GM23338 (cell line): ENCODE results near the gene MEOX1. TPM values are rescaled to one million over a fixed set of nuclear protein-coding genes. Genes with fewer than 3 reads are reported as not detected.

Experiments
- ATAC-seq: fragments of 200-7000 bp; cut with Tn5 transposase; 3 replicates; pipeline ENCODE4 v1.9.1; 2020
- DNase-seq: peaks from one replicate; pipeline ENCODE4 v3.0.0-alpha.2; 2015; ENCODE audit warnings: low spot score
- H2AFZ ChIP-seq: fragments of 200-600 bp; sonication (generic); 2 replicates; pipeline ENCODE4 v1.8.0; 2016; ENCODE audit warnings: antibody characterized with exemption, mild to moderate bottlenecking, moderate library complexity
- H3F3A ChIP-seq: fragments of 200-600 bp; sonication (generic); replicated peaks from 2 replicates; pipeline ENCODE4 v1.8.0; 2017; ENCODE audit warnings: antibody characterized with exemption, mixed run types, low read depth
- H3K27ac ChIP-seq: fragments of 200-600 bp; sonication (generic); 2 replicates; pipeline ENCODE4 v1.6.1; 2016; ENCODE audit warnings: low read depth
- H3K27me3 ChIP-seq: fragments of 200-600 bp; sonication (generic); 2 replicates; pipeline ENCODE4 v1.8.0; 2016; ENCODE audit warnings: mild to moderate bottlenecking, mixed run types, moderate library complexity; ENCODE audit not compliant: insufficient read depth
- H3K36me3 ChIP-seq: fragments of 200-600 bp; sonication (generic); 2 replicates; pipeline ENCODE4 v1.8.0; 2016; ENCODE audit warnings: mild to moderate bottlenecking; ENCODE audit not compliant: insufficient read depth
- H3K4me1 ChIP-seq: fragments of 200-600 bp; sonication (generic); 2 replicates; pipeline ENCODE4 v1.8.0; 2016; ENCODE audit warnings: mild to moderate bottlenecking, moderate library complexity; ENCODE audit not compliant: insufficient read depth
- H3K4me2 ChIP-seq: fragments of 200-600 bp; sonication (generic); 2 replicates; pipeline ENCODE4 v1.7.1; 2017; ENCODE audit warnings: mixed run types
- H3K4me3 ChIP-seq: fragments of 200-600 bp; sonication (generic); 2 replicates; pipeline ENCODE4 v1.6.1; 2016; ENCODE audit warnings: mixed run types
- H3K79me2 ChIP-seq: fragments of 200-600 bp; sonication (generic); replicated peaks from 2 replicates; pipeline ENCODE4 v1.8.0; 2017; ENCODE audit warnings: mild to moderate bottlenecking; ENCODE audit not compliant: insufficient read depth
- H3K9me2 ChIP-seq: fragments of 200-600 bp; sonication (generic); 2 replicates; pipeline ENCODE4 v1.8.0; 2017; ENCODE audit not compliant: insufficient read depth
- H4K20me1 ChIP-seq: fragments of 200-600 bp; sonication (generic); replicated peaks from 2 replicates; pipeline ENCODE4 v1.8.0; 2017; ENCODE audit warnings: mild to moderate bottlenecking; ENCODE audit not compliant: insufficient read depth
- H3K27ac Mint-ChIP-seq: 2 replicates; pipeline ENCODE4 v1.8.0; 2020; ENCODE audit warnings: inconsistent platforms, mild to moderate bottlenecking, moderate library complexity, mixed read lengths
- H3K27me3 Mint-ChIP-seq: 3 replicates; pipeline ENCODE4 v1.8.0; 2022; ENCODE audit warnings: low read depth, mild to moderate bottlenecking, moderate library complexity, mixed read lengths, inconsistent platforms; ENCODE audit not compliant: insufficient read depth, poor library complexity
- H3K36me3 Mint-ChIP-seq: 3 replicates; pipeline ENCODE4 v1.8.0; 2021; ENCODE audit warnings: low read depth, mild to moderate bottlenecking, inconsistent platforms, moderate library complexity, mixed read lengths
- H3K4me1 Mint-ChIP-seq: 3 replicates; pipeline ENCODE4 v1.8.0; 2020; ENCODE audit warnings: mild to moderate bottlenecking, inconsistent platforms, mixed read lengths
- H3K4me3 Mint-ChIP-seq: 3 replicates; pipeline ENCODE4 v1.8.0; 2021; ENCODE audit warnings: moderate library complexity, mild to moderate bottlenecking, inconsistent platforms, mixed read lengths
- H3K9me3 Mint-ChIP-seq: 3 replicates; pipeline ENCODE4 v1.8.0; 2020; ENCODE audit warnings: moderate library complexity, mild to moderate bottlenecking, inconsistent platforms, mixed read lengths
- CREB1 ChIP-seq: fragments of 250-450 bp; sonication (Bioruptor Pico); IDR thresholded peaks from 2 replicates; pipeline ENCODE4 v1.5.0; 2020; ENCODE audit warnings: low read depth, mild to moderate bottlenecking, moderate library complexity
- EZH2 ChIP-seq: fragments of 200-600 bp; sonication (generic); IDR thresholded peaks from one replicate; pipeline ENCODE4 v1.8.0; 2017; ENCODE audit warnings: antibody characterized with exemption, mild to moderate bottlenecking, low read depth; ENCODE audit not compliant: unreplicated experiment
- EZH2phosphoT487 ChIP-seq: fragments of 200-600 bp; sonication (generic); IDR thresholded peaks from one replicate; pipeline ENCODE4 v1.8.1; 2018; ENCODE audit warnings: antibody characterized with exemption; ENCODE audit not compliant: unreplicated experiment
- POLR2AphosphoS5 ChIP-seq: IDR thresholded peaks from 2 replicates; pipeline ENCODE4 v1.6.1; 2016; ENCODE audit warnings: antibody characterized with exemption, low read depth
- STAT1 ChIP-seq: IDR thresholded peaks from one replicate; pipeline ENCODE4 v1.6.1; 2016; ENCODE audit warnings: antibody characterized with exemption; ENCODE audit not compliant: unreplicated experiment
- ZNF114 ChIP-seq: fragments of 250-450 bp; sonication (Bioruptor Pico); IDR thresholded peaks from 2 replicates; pipeline ENCODE4 v1.5.0; 2020; ENCODE audit warnings: mild to moderate bottlenecking, moderate library complexity
- ZNF331 ChIP-seq: fragments of 250-450 bp; sonication (Bioruptor Pico); IDR thresholded peaks from 2 replicates; pipeline ENCODE4 v1.5.0; 2020; ENCODE audit warnings: low read depth, mild to moderate bottlenecking, moderate library complexity
- polyA plus RNA-seq: library from polyadenylated mRNA; unstranded; fragments of >200 nt; fragmentation: Nextera tagmentation; extraction: Ambion mirVana; gene quantifications from 2 replicates; pipeline ENCODE4 v1.2.1, GENCODE V29; 2016
- total RNA-seq: library from RNA; depleted of rRNA; stranded (reverse); fragments of >200 nt; shearing (Covaris generic); gene quantifications from 2 replicates; pipeline ENCODE4 v1.2.3, GENCODE V29; 2014
- TF ChIP-seq, protein P1 (sequence below): fragments of 250-450 bp; sonication (Bioruptor Pico); IDR thresholded peaks from 2 replicates; pipeline ENCODE4 v1.5.0; 2020; ENCODE audit warnings: mild to moderate bottlenecking, moderate library complexity
- TF ChIP-seq, protein P2 (sequence below): IDR thresholded peaks from one replicate; pipeline ENCODE4 v1.6.1; 2018; ENCODE audit warnings: antibody characterized with exemption; ENCODE audit not compliant: unreplicated experiment

MEOX1 gene
- total and polyA plus RNA-seq, 2 experiments from 2014 or later: not detected

DNA sequence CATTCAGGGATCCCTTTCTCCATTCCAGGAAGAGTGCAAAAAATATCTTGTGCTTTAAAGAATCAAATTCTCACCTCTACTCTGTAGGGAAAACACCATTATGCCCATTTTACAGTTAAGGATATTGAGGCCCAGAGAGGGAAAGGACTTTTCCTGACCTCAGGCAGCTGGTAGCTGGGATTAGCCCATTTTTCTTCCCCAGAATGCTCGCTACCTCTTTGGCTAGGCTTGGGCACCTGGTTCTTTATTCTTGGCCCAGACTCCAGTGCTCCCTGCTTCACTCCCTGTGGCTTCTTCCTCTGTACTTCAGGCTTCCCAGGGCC is 45.7 kb downstream of the MEOX1 start (continued):
- TF ChIP-seq, protein P1, sequence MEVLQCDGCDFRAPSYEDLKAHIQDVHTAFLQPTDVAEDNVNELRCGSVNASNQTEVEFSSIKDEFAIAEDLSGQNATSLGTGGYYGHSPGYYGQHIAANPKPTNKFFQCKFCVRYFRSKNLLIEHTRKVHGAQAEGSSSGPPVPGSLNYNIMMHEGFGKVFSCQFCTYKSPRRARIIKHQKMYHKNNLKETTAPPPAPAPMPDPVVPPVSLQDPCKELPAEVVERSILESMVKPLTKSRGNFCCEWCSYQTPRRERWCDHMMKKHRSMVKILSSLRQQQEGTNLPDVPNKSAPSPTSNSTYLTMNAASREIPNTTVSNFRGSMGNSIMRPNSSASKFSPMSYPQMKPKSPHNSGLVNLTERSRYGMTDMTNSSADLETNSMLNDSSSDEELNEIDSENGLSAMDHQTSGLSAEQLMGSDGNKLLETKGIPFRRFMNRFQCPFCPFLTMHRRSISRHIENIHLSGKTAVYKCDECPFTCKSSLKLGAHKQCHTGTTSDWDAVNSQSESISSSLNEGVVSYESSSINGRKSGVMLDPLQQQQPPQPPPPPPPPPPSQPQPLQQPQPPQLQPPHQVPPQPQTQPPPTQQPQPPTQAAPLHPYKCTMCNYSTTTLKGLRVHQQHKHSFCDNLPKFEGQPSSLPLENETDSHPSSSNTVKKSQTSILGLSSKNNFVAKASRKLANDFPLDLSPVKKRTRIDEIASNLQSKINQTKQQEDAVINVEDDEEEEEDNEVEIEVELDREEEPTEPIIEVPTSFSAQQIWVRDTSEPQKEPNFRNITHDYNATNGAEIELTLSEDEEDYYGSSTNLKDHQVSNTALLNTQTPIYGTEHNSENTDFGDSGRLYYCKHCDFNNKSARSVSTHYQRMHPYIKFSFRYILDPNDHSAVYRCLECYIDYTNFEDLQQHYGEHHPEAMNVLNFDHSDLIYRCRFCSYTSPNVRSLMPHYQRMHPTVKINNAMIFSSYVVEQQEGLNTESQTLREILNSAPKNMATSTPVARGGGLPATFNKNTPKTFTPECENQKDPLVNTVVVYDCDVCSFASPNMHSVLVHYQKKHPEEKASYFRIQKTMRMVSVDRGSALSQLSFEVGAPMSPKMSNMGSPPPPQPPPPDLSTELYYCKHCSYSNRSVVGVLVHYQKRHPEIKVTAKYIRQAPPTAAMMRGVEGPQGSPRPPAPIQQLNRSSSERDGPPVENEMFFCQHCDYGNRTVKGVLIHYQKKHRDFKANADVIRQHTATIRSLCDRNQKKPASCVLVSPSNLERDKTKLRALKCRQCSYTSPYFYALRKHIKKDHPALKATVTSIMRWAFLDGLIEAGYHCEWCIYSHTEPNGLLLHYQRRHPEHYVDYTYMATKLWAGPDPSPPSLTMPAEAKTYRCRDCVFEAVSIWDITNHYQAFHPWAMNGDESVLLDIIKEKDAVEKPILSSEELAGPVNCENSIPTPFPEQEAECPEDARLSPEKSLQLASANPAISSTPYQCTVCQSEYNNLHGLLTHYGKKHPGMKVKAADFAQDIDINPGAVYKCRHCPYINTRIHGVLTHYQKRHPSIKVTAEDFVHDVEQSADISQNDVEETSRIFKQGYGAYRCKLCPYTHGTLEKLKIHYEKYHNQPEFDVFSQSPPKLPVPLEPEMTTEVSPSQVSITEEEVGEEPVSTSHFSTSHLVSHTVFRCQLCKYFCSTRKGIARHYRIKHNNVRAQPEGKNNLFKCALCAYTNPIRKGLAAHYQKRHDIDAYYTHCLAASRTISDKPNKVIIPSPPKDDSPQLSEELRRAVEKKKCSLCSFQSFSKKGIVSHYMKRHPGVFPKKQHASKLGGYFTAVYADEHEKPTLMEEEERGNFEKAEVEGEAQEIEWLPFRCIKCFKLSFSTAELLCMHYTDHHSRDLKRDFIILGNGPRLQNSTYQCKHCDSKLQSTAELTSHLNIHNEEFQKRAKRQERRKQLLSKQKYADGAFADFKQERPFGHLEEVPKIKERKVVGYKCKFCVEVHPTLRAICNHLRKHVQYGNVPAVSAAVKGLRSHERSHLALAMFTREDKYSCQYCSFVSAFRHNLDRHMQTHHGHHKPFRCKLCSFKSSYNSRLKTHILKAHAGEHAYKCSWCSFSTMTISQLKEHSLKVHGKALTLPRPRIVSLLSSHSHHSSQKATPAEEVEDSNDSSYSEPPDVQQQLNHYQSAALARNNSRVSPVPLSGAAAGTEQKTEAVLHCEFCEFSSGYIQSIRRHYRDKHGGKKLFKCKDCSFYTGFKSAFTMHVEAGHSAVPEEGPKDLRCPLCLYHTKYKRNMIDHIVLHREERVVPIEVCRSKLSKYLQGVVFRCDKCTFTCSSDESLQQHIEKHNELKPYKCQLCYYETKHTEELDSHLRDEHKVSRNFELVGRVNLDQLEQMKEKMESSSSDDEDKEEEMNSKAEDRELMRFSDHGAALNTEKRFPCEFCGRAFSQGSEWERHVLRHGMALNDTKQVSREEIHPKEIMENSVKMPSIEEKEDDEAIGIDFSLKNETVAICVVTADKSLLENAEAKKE (CRISPR knock-in tag): no peak
- TF ChIP-seq STAT1 (no peak), EZH2 (no peak), CREB1 (CRISPR knock-in tag) (no peak), POLR2AphosphoS5 (no peak), ZNF331 (no peak), ZNF114 (CRISPR knock-in tag) (no peak), EZH2phosphoT487 (no peak)

DNA sequence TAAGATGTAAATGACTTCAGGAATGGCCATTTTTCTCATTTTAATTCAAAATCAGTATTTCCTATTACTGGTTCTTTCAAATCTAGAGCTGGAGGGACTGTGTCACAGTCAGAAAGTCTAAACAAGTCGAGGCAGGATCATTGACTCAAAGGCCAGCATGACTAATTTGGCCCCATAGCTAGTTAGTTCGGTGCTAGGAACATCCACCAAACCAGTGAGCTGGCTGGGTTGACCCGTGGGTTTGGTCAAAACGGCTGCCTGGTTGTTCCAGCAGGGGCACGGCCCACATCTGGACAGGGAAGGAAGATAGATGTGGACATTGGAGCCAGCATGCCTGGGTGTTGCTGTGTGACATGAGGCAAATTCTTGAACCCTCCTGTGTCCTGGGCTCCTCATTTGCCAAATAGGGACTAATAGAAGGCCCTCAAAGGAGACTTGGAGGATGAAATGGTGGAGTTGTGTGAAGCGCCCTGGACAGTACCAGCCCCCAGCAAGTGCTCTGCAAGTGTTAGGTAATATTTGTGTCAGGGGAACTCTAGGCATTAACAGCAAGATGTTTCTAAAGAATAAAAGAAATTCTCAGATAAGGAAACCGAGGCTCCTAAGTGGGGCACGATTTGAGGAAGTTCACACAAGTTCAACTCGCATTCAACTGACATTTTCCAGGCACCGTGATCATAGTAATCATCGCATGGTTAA is 46.2 kb downstream of the MEOX1 start:
- ATAC-seq (no peak), DNase-seq (no peak)
- Histone ChIP-seq H3K4me3 (no peak overlapping the region), H4K20me1 (no peaks in the 10 kb centered on the region), H3K27me3 (no peaks in the 10 kb centered on the region), H2AFZ (no peak overlapping the region), H3K79me2 (no peaks in the 10 kb centered on the region), H3K4me2 (no peak overlapping the region), H3K27ac (no peak overlapping the region), H3K9me2 (no peaks in the 10 kb centered on the region; the same call in 1 of the 2 replicates), H3K36me3 (no peaks in the 10 kb centered on the region), H3F3A (no peaks in the 10 kb centered on the region), H3K4me1 (peaks cover 4% of the 10 kb centered on the region)
- Mint-ChIP-seq H3K27me3 (peaks cover 10% of the 10 kb centered on the region), H3K27ac (no peak overlapping the region), H3K9me3 (0 out of 3 replicates have a peak, but pooled peaks cover 2% of the 10 kb centered on the region), H3K36me3 (no peaks in the 10 kb centered on the region; the same call in 2 of the 3 replicates), H3K4me1 (no peaks in the 10 kb centered on the region), H3K4me3 (no peak overlapping the region)
- TF ChIP-seq, protein P2, sequence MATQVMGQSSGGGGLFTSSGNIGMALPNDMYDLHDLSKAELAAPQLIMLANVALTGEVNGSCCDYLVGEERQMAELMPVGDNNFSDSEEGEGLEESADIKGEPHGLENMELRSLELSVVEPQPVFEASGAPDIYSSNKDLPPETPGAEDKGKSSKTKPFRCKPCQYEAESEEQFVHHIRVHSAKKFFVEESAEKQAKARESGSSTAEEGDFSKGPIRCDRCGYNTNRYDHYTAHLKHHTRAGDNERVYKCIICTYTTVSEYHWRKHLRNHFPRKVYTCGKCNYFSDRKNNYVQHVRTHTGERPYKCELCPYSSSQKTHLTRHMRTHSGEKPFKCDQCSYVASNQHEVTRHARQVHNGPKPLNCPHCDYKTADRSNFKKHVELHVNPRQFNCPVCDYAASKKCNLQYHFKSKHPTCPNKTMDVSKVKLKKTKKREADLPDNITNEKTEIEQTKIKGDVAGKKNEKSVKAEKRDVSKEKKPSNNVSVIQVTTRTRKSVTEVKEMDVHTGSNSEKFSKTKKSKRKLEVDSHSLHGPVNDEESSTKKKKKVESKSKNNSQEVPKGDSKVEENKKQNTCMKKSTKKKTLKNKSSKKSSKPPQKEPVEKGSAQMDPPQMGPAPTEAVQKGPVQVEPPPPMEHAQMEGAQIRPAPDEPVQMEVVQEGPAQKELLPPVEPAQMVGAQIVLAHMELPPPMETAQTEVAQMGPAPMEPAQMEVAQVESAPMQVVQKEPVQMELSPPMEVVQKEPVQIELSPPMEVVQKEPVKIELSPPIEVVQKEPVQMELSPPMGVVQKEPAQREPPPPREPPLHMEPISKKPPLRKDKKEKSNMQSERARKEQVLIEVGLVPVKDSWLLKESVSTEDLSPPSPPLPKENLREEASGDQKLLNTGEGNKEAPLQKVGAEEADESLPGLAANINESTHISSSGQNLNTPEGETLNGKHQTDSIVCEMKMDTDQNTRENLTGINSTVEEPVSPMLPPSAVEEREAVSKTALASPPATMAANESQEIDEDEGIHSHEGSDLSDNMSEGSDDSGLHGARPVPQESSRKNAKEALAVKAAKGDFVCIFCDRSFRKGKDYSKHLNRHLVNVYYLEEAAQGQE: no peak
- TF ChIP-seq CREB1 (CRISPR knock-in tag): no peak
